Neural progenitor cell (in vitro differentiated cells): ENCODE measurements around the gene TMEM139.

Source experiments
- CTCF ChIP-seq: fragments of 200-600 bp; sonication (generic); IDR thresholded peaks from 2 replicates; pipeline ENCODE4 v1.5.1; 2017; ENCODE audit warnings: antibody characterized with exemption, mild to moderate bottlenecking
- EZH2phosphoT487 ChIP-seq: fragments of 200-600 bp; sonication (generic); IDR thresholded peaks from 2 replicates; pipeline ENCODE4 v1.6.1; 2017; ENCODE audit warnings: antibody characterized with exemption

GRCh38 chr7:143247372-143247771 is 37.4 kb upstream of the TMEM139 start:
- TF ChIP-seq CTCF, result no peak
- TF ChIP-seq EZH2phosphoT487, result no peak
